ENCODE data around the gene ZRANB3. TPM values are rescaled to one million over a fixed set of nuclear protein-coding genes. Genes with fewer than 3 reads are reported as not detected.

ZRANB3 gene
- total RNA-seq, 1 donor from 2014 or later = 8.9 TPM

GRCh38 chr2:135163901-135164300, 367.1 kb downstream of the ZRANB3 start:
- H3K27me3 Mint-ChIP-seq (ENCODE audit: low read depth, unreplicated experiment) = no peaks in the 10 kb centered on the region
- Histone ChIP-seq H3K4me1 (ENCODE audit: insufficient read depth, low read length) (peaks cover 5% of the 10 kb centered on the region), H3K27ac (ENCODE audit: low read depth, low read length) (no peak overlapping the region), H3K27me3 (ENCODE audit: insufficient read depth, low read length) (no peaks in the 10 kb centered on the region), H3K4me3 (ENCODE audit: insufficient read depth, low read depth, low read length) (no peak overlapping the region), H3K36me3 (ENCODE audit: insufficient read depth, low read length) (peaks cover 28% of the 10 kb centered on the region), H3K4me2 (ENCODE audit: low read length) (no peak overlapping the region), H2AFZ (ENCODE audit: low read depth, low read length) (no peak overlapping the region), H3K9ac (ENCODE audit: low read length) (no peak overlapping the region), H3K9me3 (ENCODE audit: insufficient read depth, low read depth, low read length) (no peaks in the 10 kb centered on the region), H3K79me2 (ENCODE audit: insufficient read depth, low read length) (no peaks in the 10 kb centered on the region), H4K20me1 (ENCODE audit: insufficient read depth, low read length) (no peaks in the 10 kb centered on the region)
- no peak for DNase-seq (ENCODE audit: low read depth)
- TF ChIP-seq EZH2 (IDR thresholded peaks at IDR 0.05; ENCODE audit: insufficient read depth, low read length) (no peak), CTCF (IDR thresholded peaks at IDR 0.05; ENCODE audit: insufficient read depth, low read depth, low read length) (no peak)
- no peaks in the 10 kb centered on the region for H3K9me3 Mint-ChIP-seq (ENCODE audit: unreplicated experiment)
- H3K27ac Mint-ChIP-seq (ENCODE audit: unreplicated experiment) = no peak overlapping the region
- H3K36me3 Mint-ChIP-seq (ENCODE audit: low read depth, unreplicated experiment) = peaks cover 6% of the 10 kb centered on the region
- peaks cover 10% of the 10 kb centered on the region for H3K4me1 Mint-ChIP-seq (ENCODE audit: low read depth, unreplicated experiment)
- H3K4me3 Mint-ChIP-seq (ENCODE audit: unreplicated experiment) = no peak overlapping the region
- FAIRE-seq = no peak

- H3K36me3 ChIP-seq (ENCODE audit: insufficient read depth, low read length) = peaks cover 24% of the 10 kb centered on the region
- Mint-ChIP-seq H3K27ac (ENCODE audit: unreplicated experiment) (no peak overlapping the region), H3K4me3 (ENCODE audit: unreplicated experiment) (no peak overlapping the region), H3K36me3 (ENCODE audit: low read depth, unreplicated experiment) (peaks cover under 1% of the 10 kb centered on the region), H3K27me3 (ENCODE audit: low read depth, unreplicated experiment) (no peaks in the 10 kb centered on the region), H3K9me3 (ENCODE audit: unreplicated experiment) (no peaks in the 10 kb centered on the region), H3K4me1 (ENCODE audit: low read depth, unreplicated experiment) (peaks cover 8% of the 10 kb centered on the region)
- H4K20me1 ChIP-seq (ENCODE audit: insufficient read depth, low read length) = no peaks in the 10 kb centered on the region
- H3K4me3 ChIP-seq (ENCODE audit: insufficient read depth, low read depth, low read length) = no peak overlapping the region
- H3K27me3 ChIP-seq (ENCODE audit: insufficient read depth, low read length) = no peaks in the 10 kb centered on the region
- no peak overlapping the region for H3K27ac ChIP-seq (ENCODE audit: low read depth, low read length)
- FAIRE-seq (no peak), DNase-seq (ENCODE audit: low read depth) (no peak)
- H3K4me1 ChIP-seq (ENCODE audit: insufficient read depth, low read length) = peaks cover 5% of the 10 kb centered on the region
- H3K79me2 ChIP-seq (ENCODE audit: insufficient read depth, low read length) = no peaks in the 10 kb centered on the region
- no peak overlapping the region for H2AFZ ChIP-seq (ENCODE audit: low read depth, low read length)
- no peak overlapping the region for H3K4me2 ChIP-seq (ENCODE audit: low read length)
- no peak for TF ChIP-seq EZH2 (IDR thresholded peaks at IDR 0.05; ENCODE audit: insufficient read depth, low read length)
- TF ChIP-seq CTCF (IDR thresholded peaks at IDR 0.05; ENCODE audit: insufficient read depth, low read depth, low read length) = no peak
- H3K9ac ChIP-seq (ENCODE audit: low read length) = no peak overlapping the region
- H3K9me3 ChIP-seq (ENCODE audit: insufficient read depth, low read depth, low read length) = no peaks in the 10 kb centered on the region
Observed at GRCh38 chr2:135163306-135163705, 367.7 kb downstream of the ZRANB3 start.

GRCh38 chr2:135162786-135163185, 368.2 kb downstream of the ZRANB3 start:
- no peak overlapping the region for H3K4me3 Mint-ChIP-seq (ENCODE audit: unreplicated experiment)
- Histone ChIP-seq H3K9ac (ENCODE audit: low read length) (no peak overlapping the region), H4K20me1 (ENCODE audit: insufficient read depth, low read length) (no peaks in the 10 kb centered on the region), H3K79me2 (ENCODE audit: insufficient read depth, low read length) (no peaks in the 10 kb centered on the region), H3K4me3 (ENCODE audit: insufficient read depth, low read depth, low read length) (no peak overlapping the region), H3K4me1 (ENCODE audit: insufficient read depth, low read length) (peaks cover 5% of the 10 kb centered on the region), H3K4me2 (ENCODE audit: low read length) (no peak overlapping the region), H3K36me3 (ENCODE audit: insufficient read depth, low read length) (peaks cover 24% of the 10 kb centered on the region), H3K27me3 (ENCODE audit: insufficient read depth, low read length) (no peaks in the 10 kb centered on the region), H2AFZ (ENCODE audit: low read depth, low read length) (no peak overlapping the region), H3K27ac (ENCODE audit: low read depth, low read length) (no peak overlapping the region), H3K9me3 (ENCODE audit: insufficient read depth, low read depth, low read length) (no peaks in the 10 kb centered on the region)
- H3K27ac Mint-ChIP-seq (ENCODE audit: unreplicated experiment) = no peak overlapping the region
- H3K36me3 Mint-ChIP-seq (ENCODE audit: low read depth, unreplicated experiment) = peaks cover 1% of the 10 kb centered on the region
- FAIRE-seq = no peak
- DNase-seq (ENCODE audit: low read depth) = no peak
- no peaks in the 10 kb centered on the region for H3K27me3 Mint-ChIP-seq (ENCODE audit: low read depth, unreplicated experiment)
- no peak for TF ChIP-seq EZH2 (IDR thresholded peaks at IDR 0.05; ENCODE audit: insufficient read depth, low read length)
- TF ChIP-seq CTCF (IDR thresholded peaks at IDR 0.05; ENCODE audit: insufficient read depth, low read depth, low read length) = no peak
- H3K4me1 Mint-ChIP-seq (ENCODE audit: low read depth, unreplicated experiment) = peaks cover 8% of the 10 kb centered on the region
- H3K9me3 Mint-ChIP-seq (ENCODE audit: unreplicated experiment) = no peaks in the 10 kb centered on the region
